Neural cell (in vitro differentiated cells): ENCODE data around the gene FXYD4. TPM values are rescaled to one million over a fixed set of nuclear protein-coding genes. Genes with fewer than 3 reads are reported as not detected.

ENCODE experiments used
- H2AFZ ChIP-seq: fragments of 200-600, 300-800 bp; sonication (generic), shearing (Covaris generic); 2 replicates; pipeline ENCODE4 v1.6.0; 2014; ENCODE audit warnings: low read depth, mild to moderate bottlenecking, antibody characterized with exemption, low read length, moderate library complexity
- H3F3A ChIP-seq: fragments of 200-600 bp; shearing (Covaris generic); 2 replicates; pipeline ENCODE4 v1.6.1; 2016; ENCODE audit warnings: mild to moderate bottlenecking, moderate library complexity, mixed read lengths, antibody characterized with exemption, low read length; ENCODE audit not compliant: insufficient read depth, poor library complexity, severe bottlenecking
- H3K27ac ChIP-seq: fragments of 200-600, 300-800 bp; sonication (generic), shearing (Covaris generic); 2 replicates; pipeline ENCODE4 v1.5.1; 2014; ENCODE audit warnings: mild to moderate bottlenecking, low read length, moderate library complexity
- H3K27me3 ChIP-seq: fragments of 300-800, 200-600 bp; sonication (generic), shearing (Covaris generic); 2 replicates; pipeline ENCODE4 v1.6.0; 2014; ENCODE audit warnings: mild to moderate bottlenecking, low read depth, low read length, moderate library complexity; ENCODE audit not compliant: insufficient read depth
- H3K36me3 ChIP-seq: fragments of 300-800, 200-600 bp; sonication (generic), shearing (Covaris generic); 2 replicates; pipeline ENCODE4 v1.5.1; 2014; ENCODE audit warnings: mild to moderate bottlenecking, antibody characterized with exemption, low read length, moderate library complexity; ENCODE audit not compliant: insufficient read depth
- H3K4me2 ChIP-seq: fragments of 300-800, 200-600 bp; sonication (generic), shearing (Covaris generic); 2 replicates; pipeline ENCODE4 v1.6.0; 2014; ENCODE audit warnings: mild to moderate bottlenecking, low read length
- H3K4me3 ChIP-seq: fragments of 300-800, 200-600 bp; sonication (generic), shearing (Covaris generic); 2 replicates; pipeline ENCODE4 v1.5.1; 2014; ENCODE audit warnings: mild to moderate bottlenecking, low read length, moderate library complexity
- H3K79me2 ChIP-seq: fragments of 200-600 bp; shearing (Covaris generic); replicated peaks from 2 replicates; pipeline ENCODE4 v1.6.0; 2014; ENCODE audit warnings: mild to moderate bottlenecking, low read length, moderate library complexity; ENCODE audit not compliant: insufficient read depth
- H3K9ac ChIP-seq: fragments of 300-800, 200-600 bp; sonication (generic), shearing (Covaris generic); 2 replicates; pipeline ENCODE4 v1.6.1; 2016; ENCODE audit warnings: mild to moderate bottlenecking, low read length, mixed read lengths
- H3K9me2 ChIP-seq: fragments of 200-600 bp; shearing (Covaris generic); 2 replicates; pipeline ENCODE4 v1.6.1; 2016; ENCODE audit warnings: mild to moderate bottlenecking, low read length, mixed read lengths; ENCODE audit not compliant: insufficient read depth
- H3K9me3 ChIP-seq: fragments of 200-600, 300-800 bp; sonication (generic), shearing (Covaris generic); 2 replicates; pipeline ENCODE4 v1.6.1; 2016; ENCODE audit warnings: mild to moderate bottlenecking, mixed run types, low read length, moderate library complexity, mixed read lengths
- H4K20me1 ChIP-seq: fragments of 200-600 bp; shearing (Covaris generic); 2 replicates; pipeline ENCODE4 v1.6.1; 2016; ENCODE audit warnings: mild to moderate bottlenecking, mixed run types; ENCODE audit not compliant: insufficient read depth
- EP300 ChIP-seq: fragments of 450-650 bp; conservative IDR thresholded peaks from 2 replicates; pipeline ENCODE4 v1.6.1; 2014; ENCODE audit warnings: antibody characterized with exemption, mild to moderate bottlenecking, moderate library complexity; ENCODE audit not compliant: poor library complexity, severe bottlenecking
- EZH2 ChIP-seq: fragments of 200-600, 300-800 bp; shearing (Covaris generic), sonication (generic); IDR thresholded peaks from 2 replicates; pipeline ENCODE4 v1.6.1; 2014; ENCODE audit warnings: antibody characterized with exemption, low read length, borderline replicate concordance, mild to moderate bottlenecking; ENCODE audit not compliant: insufficient read depth, poor library complexity, severe bottlenecking
- MXI1 ChIP-seq: fragments of 450-650 bp; conservative IDR thresholded peaks from 2 replicates; pipeline ENCODE4 v1.6.1; 2014; ENCODE audit warnings: antibody characterized with exemption, mild to moderate bottlenecking; ENCODE audit not compliant: poor library complexity, severe bottlenecking
- POLR2AphosphoS5 ChIP-seq: IDR thresholded peaks from 2 replicates; pipeline ENCODE4 v1.6.1; 2012
- RAD21 ChIP-seq: fragments of 450-650 bp; conservative IDR thresholded peaks from 2 replicates; pipeline ENCODE4 v1.6.1; 2014; ENCODE audit warnings: antibody characterized with exemption, mild to moderate bottlenecking, moderate library complexity
- SMC3 ChIP-seq: fragments of 450-650 bp; conservative IDR thresholded peaks from 2 replicates; pipeline ENCODE4 v1.6.1; 2014; ENCODE audit warnings: antibody characterized with exemption, mild to moderate bottlenecking, moderate library complexity; ENCODE audit not compliant: poor library complexity
- TAF1 ChIP-seq: IDR thresholded peaks from 2 replicates; pipeline ENCODE4 v1.6.1; 2012; ENCODE audit warnings: low read depth
- polyA plus RNA-seq: library from polyadenylated mRNA; depleted of rRNA; stranded (reverse); fragments of >200 nt; gene quantifications from 2 replicates; pipeline ENCODE4 v1.2.3, GENCODE V29; 2014
- TF ChIP-seq, protein P1 (sequence below): fragments of 450-650 bp; IDR thresholded peaks from 2 replicates; pipeline ENCODE4 v1.5.1; 2014; ENCODE audit warnings: antibody characterized with exemption, mild to moderate bottlenecking, moderate library complexity; ENCODE audit not compliant: poor library complexity, severe bottlenecking
- TF ChIP-seq, protein P2 (sequence below): IDR thresholded peaks from 2 replicates; pipeline ENCODE4 v1.6.1; 2012; ENCODE audit warnings: borderline replicate concordance

Gene FXYD4
- polyA plus RNA-seq, 1 donor from 2014 or later = not detected

GRCh38 chr10:43390759-43391158, 19.3 kb downstream of the FXYD4 start:
- no peaks in the 10 kb centered on the region for H3K36me3 ChIP-seq
- H3K27me3 ChIP-seq = no peaks in the 10 kb centered on the region
- H4K20me1 ChIP-seq = no peaks in the 10 kb centered on the region
- H3F3A ChIP-seq = no peaks in the 10 kb centered on the region
- H3K4me2 ChIP-seq = no peak overlapping the region
- H3K9me2 ChIP-seq = no peaks in the 10 kb centered on the region
- H2AFZ ChIP-seq = no peak overlapping the region
- H3K79me2 ChIP-seq = peaks cover 8% of the 10 kb centered on the region
- H3K9me3 ChIP-seq = no peaks in the 10 kb centered on the region
- TF ChIP-seq EP300 = no peak
- TF ChIP-seq, protein P1, sequence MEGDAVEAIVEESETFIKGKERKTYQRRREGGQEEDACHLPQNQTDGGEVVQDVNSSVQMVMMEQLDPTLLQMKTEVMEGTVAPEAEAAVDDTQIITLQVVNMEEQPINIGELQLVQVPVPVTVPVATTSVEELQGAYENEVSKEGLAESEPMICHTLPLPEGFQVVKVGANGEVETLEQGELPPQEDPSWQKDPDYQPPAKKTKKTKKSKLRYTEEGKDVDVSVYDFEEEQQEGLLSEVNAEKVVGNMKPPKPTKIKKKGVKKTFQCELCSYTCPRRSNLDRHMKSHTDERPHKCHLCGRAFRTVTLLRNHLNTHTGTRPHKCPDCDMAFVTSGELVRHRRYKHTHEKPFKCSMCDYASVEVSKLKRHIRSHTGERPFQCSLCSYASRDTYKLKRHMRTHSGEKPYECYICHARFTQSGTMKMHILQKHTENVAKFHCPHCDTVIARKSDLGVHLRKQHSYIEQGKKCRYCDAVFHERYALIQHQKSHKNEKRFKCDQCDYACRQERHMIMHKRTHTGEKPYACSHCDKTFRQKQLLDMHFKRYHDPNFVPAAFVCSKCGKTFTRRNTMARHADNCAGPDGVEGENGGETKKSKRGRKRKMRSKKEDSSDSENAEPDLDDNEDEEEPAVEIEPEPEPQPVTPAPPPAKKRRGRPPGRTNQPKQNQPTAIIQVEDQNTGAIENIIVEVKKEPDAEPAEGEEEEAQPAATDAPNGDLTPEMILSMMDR = no peak
- no peak for TF ChIP-seq SMC3
- TF ChIP-seq MXI1 = no peak
- no peak for TF ChIP-seq POLR2AphosphoS5
- no peak for TF ChIP-seq EZH2
- TF ChIP-seq RAD21 = no peak
- no peak for TF ChIP-seq TAF1
- TF ChIP-seq, protein P2, sequence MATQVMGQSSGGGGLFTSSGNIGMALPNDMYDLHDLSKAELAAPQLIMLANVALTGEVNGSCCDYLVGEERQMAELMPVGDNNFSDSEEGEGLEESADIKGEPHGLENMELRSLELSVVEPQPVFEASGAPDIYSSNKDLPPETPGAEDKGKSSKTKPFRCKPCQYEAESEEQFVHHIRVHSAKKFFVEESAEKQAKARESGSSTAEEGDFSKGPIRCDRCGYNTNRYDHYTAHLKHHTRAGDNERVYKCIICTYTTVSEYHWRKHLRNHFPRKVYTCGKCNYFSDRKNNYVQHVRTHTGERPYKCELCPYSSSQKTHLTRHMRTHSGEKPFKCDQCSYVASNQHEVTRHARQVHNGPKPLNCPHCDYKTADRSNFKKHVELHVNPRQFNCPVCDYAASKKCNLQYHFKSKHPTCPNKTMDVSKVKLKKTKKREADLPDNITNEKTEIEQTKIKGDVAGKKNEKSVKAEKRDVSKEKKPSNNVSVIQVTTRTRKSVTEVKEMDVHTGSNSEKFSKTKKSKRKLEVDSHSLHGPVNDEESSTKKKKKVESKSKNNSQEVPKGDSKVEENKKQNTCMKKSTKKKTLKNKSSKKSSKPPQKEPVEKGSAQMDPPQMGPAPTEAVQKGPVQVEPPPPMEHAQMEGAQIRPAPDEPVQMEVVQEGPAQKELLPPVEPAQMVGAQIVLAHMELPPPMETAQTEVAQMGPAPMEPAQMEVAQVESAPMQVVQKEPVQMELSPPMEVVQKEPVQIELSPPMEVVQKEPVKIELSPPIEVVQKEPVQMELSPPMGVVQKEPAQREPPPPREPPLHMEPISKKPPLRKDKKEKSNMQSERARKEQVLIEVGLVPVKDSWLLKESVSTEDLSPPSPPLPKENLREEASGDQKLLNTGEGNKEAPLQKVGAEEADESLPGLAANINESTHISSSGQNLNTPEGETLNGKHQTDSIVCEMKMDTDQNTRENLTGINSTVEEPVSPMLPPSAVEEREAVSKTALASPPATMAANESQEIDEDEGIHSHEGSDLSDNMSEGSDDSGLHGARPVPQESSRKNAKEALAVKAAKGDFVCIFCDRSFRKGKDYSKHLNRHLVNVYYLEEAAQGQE = no peak
- H3K9ac ChIP-seq = no peak overlapping the region
- no peak overlapping the region for H3K4me3 ChIP-seq
- H3K27ac ChIP-seq = no peak overlapping the region

- peaks cover 10% of the 10 kb centered on the region for H3K79me2 ChIP-seq
These were observed 20.1 kb downstream of the FXYD4 start for GRCh38 chr10:43391496-43391895.

More at GRCh38 chr10:43391496-43391895, 20.1 kb downstream of the FXYD4 start:
- Histone ChIP-seq H3K4me3 (no peak overlapping the region), H3K27me3 (no peaks in the 10 kb centered on the region), H3K36me3 (no peaks in the 10 kb centered on the region), H3K27ac (no peak overlapping the region), H3K9ac (no peak overlapping the region), H3K9me2 (no peaks in the 10 kb centered on the region), H3F3A (no peaks in the 10 kb centered on the region), H4K20me1 (no peaks in the 10 kb centered on the region), H3K4me2 (no peak overlapping the region), H2AFZ (no peak overlapping the region), H3K9me3 (no peaks in the 10 kb centered on the region)
- TF ChIP-seq, protein P2 = no peak
- TF ChIP-seq RAD21 = no peak
- no peak for TF ChIP-seq EP300
